ENCODE measurements around the gene VENTX. TPM values are rescaled to one million over a fixed set of nuclear protein-coding genes. Genes with fewer than 3 reads are reported as not detected.

The VENTX gene
- 0.03 TPM in 1 of 5 replicates, not detected in the others for total RNA-seq (2022; extraction: Qiagen RNA extraction; ENCODE audit: low read depth)

GRCh38 chr10:133237588-133238465 is at the start of gene VENTX:
VENTX (plus strand) TSS chr10:133237855; CDS start chr10:133237915, 60 bp downstream.

GRCh38 chr10:133230044-133230361 is 7.7 kb upstream of the VENTX start, which contains the start of gene UTF1:
UTF1 (plus strand) TSS chr10:133230217; CDS start chr10:133230289, 72 bp downstream.

GRCh38 chr10:133276435-133277201 is 39.0 kb downstream of the VENTX start, which contains the start of gene ADAM8:
ADAM8 (minus strand) TSS chr10:133276868; CDS start chr10:133276817, 51 bp downstream.

Other genes starting within 250 kb of the VENTX start
- gene ADGRA1, start 149.9 kb upstream of the VENTX start, total RNA-seq (2022; extraction: Qiagen RNA extraction; ENCODE audit: low read depth): 0.03 to 0.07 TPM (median 0.05 TPM) in 4 of 5 replicates, not detected in the other
- gene KNDC1, start 77.6 kb upstream of the VENTX start, total RNA-seq (2022; extraction: Qiagen RNA extraction; ENCODE audit: low read depth): 1.3 to 3.2 TPM (median 1.7 TPM) in 5 replicates
- gene UTF1, start 7.6 kb upstream of the VENTX start, total RNA-seq (2022; extraction: Qiagen RNA extraction; ENCODE audit: low read depth): 0.07 TPM in 1 of 5 replicates, not detected in the others
- gene ADAM8, start 39.0 kb downstream of the VENTX start, total RNA-seq (2022; extraction: Qiagen RNA extraction; ENCODE audit: low read depth): 2.7 to 4.8 TPM (median 3.7 TPM) in 5 replicates
- 37.3 to 49.9 TPM (median 43.0 TPM) in 5 replicates for gene TUBGCP2, start 71.0 kb downstream of the VENTX start, total RNA-seq (2022; extraction: Qiagen RNA extraction; ENCODE audit: low read depth)
- 59.7 to 77.8 TPM (median 69.4 TPM) in 5 replicates for gene ZNF511, start 71.1 kb downstream of the VENTX start, total RNA-seq (2022; extraction: Qiagen RNA extraction; ENCODE audit: low read depth)
- gene CALY, start 99.0 kb downstream of the VENTX start, total RNA-seq (2022; extraction: Qiagen RNA extraction; ENCODE audit: low read depth): 0.15 to 0.66 TPM (median 0.57 TPM) in 5 replicates
- gene PRAP1, start 109.5 kb downstream of the VENTX start, total RNA-seq (2022; extraction: Qiagen RNA extraction; ENCODE audit: low read depth): 0.18 to 0.23 TPM in 2 of 5 replicates, not detected in the others
- gene FUOM, start 120.2 kb downstream of the VENTX start, total RNA-seq (2022; extraction: Qiagen RNA extraction; ENCODE audit: low read depth): 11.4 to 16.0 TPM (median 13.1 TPM) in 5 replicates
- gene ECHS1, start 135.5 kb downstream of the VENTX start, total RNA-seq (2022; extraction: Qiagen RNA extraction; ENCODE audit: low read depth): 137 to 152 TPM (median 142 TPM) in 5 replicates
- gene PAOX, start 141.4 kb downstream of the VENTX start, total RNA-seq (2022; extraction: Qiagen RNA extraction; ENCODE audit: low read depth): 1.8 to 2.4 TPM (median 2.0 TPM) in 5 replicates
- 41.5 to 58.5 TPM (median 50.2 TPM) in 5 replicates for gene MTG1, start 156.3 kb downstream of the VENTX start, total RNA-seq (2022; extraction: Qiagen RNA extraction; ENCODE audit: low read depth)
- gene SPRN, start 186.8 kb downstream of the VENTX start, total RNA-seq (2022; extraction: Qiagen RNA extraction; ENCODE audit: low read depth): 0.13 to 0.38 TPM (median 0.21 TPM) in 5 replicates
- gene SCART1, start 216.1 kb downstream of the VENTX start, total RNA-seq (2022; extraction: Qiagen RNA extraction; ENCODE audit: low read depth): 0.18 to 0.44 TPM (median 0.19 TPM) in 5 replicates

All from A549 treated with DMSO at 1 μM for 4 hours (cell line).